HepG2 (cell line): Measurements from ENCODE around the gene PLCB1. TPM values are rescaled to one million over a fixed set of nuclear protein-coding genes. Genes with fewer than 3 reads are reported as not detected.

Experiments
- ATAC-seq: fragments of 200-7000 bp; cut with Tn5 transposase; 3 replicates; pipeline ENCODE4 v1.9.1; 2020; ENCODE audit warnings: mild to moderate bottlenecking, moderate library complexity
- BruUV-seq: library from RNA; stranded (reverse); fragments of 400-500 nt; replicated peaks from 2 replicates; lab custom pipeline; 2021; lab: Mats Ljungman, UMichigan
- CTCF ChIA-PET: fragments of 300-600 bp; formaldehyde crosslinking; extraction: SDS; loops from one replicate; lab custom pipeline; 2021; ENCODE audit warnings: low total read pairs, inconsistent platforms, low intra/inter-chr PET ratio; lab: Yijun Ruan, JAX
- POLR2A ChIA-PET: fragments of 350-600 bp; sonication (Branson Sonifier 250); formaldehyde crosslinking; loops from one replicate; lab custom pipeline; 2020; ENCODE audit warnings: antibody characterized with exemption, inconsistent platforms; lab: Yijun Ruan, JAX
- DNase-seq: peaks from one replicate; pipeline ENCODE4 v3.0.0-alpha.2; 2015; ENCODE audit warnings: low spot score
- FAIRE-seq: peaks from 3 replicates; lab custom pipeline; 2011; peaks lifted over from hg19 to GRCh38; lab: Jason Lieb, UNC
- H2AFZ ChIP-seq: one replicate; pipeline ENCODE4 v1.6.1; 2011; ENCODE audit warnings: low read length, inconsistent platforms
- H3K27ac ChIP-seq: fragments of 300-600 bp; 3 replicates; pipeline ENCODE4 v1.8.0; 2011; ENCODE audit warnings: mixed run types, mild to moderate bottlenecking, mixed read lengths, low read length, inconsistent platforms; ENCODE audit not compliant: insufficient read depth; ENCODE audit errors: extremely low read length
- H3K27me3 ChIP-seq, 2 experiments: fragments of 200-600 bp in 1 of 2; 2 replicates in 1 of 2; 3 replicates in 1 of 2; pipeline versions ENCODE4 v1.6.0 to v1.8.0; 2011; ENCODE audit warnings: low read length in 2 of 2, mild to moderate bottlenecking in 2 of 2, moderate library complexity in 2 of 2, inconsistent platforms in 1 of 2; ENCODE audit not compliant: insufficient read depth in 2 of 2, control insufficient read depth in 1 of 2
- H3K36me3 ChIP-seq, 2 experiments: fragments of 200-600 bp in 1 of 2; replicated peaks in 1 of 2; 2 replicates in 1 of 2; 3 replicates in 1 of 2; pipeline versions ENCODE4 v1.5.1 to v1.8.0; 2011; ENCODE audit warnings: low read length in 2 of 2, inconsistent platforms in 1 of 2; ENCODE audit not compliant: insufficient read depth in 2 of 2, control insufficient read depth in 1 of 2
- H3K4me1 ChIP-seq: 2 replicates; pipeline ENCODE4 v1.5.1; 2012; ENCODE audit warnings: low read length, inconsistent platforms; ENCODE audit not compliant: insufficient read depth
- H3K4me2 ChIP-seq: 2 replicates; pipeline ENCODE4 v1.6.0; 2011; ENCODE audit warnings: low read depth, low read length, inconsistent platforms
- H3K4me3 ChIP-seq, 3 experiments: fragments of 200-600 bp in 1 of 3; sonication (generic), shearing (Covaris generic) in 1 of 3; replicated peaks in 1 of 3; 2 replicates each; pipeline ENCODE4 v1.5.1; 2011 to 2016; ENCODE audit warnings: low read length in 3 of 3, inconsistent platforms in 2 of 3, low read depth in 2 of 3, mild to moderate bottlenecking in 2 of 3, control low read depth in 1 of 3, mixed read lengths in 1 of 3; ENCODE audit not compliant: insufficient read depth in 1 of 3
- H3K79me2 ChIP-seq: one replicate; pipeline ENCODE4 v1.6.1; 2011; ENCODE audit warnings: low read length, inconsistent platforms; ENCODE audit not compliant: insufficient read depth
- H3K9ac ChIP-seq: 2 replicates; pipeline ENCODE4 v1.6.0; 2011; ENCODE audit warnings: mild to moderate bottlenecking, low read depth, low read length, inconsistent platforms; ENCODE audit not compliant: insufficient read depth
- H3K9me3 ChIP-seq: 2 replicates; pipeline ENCODE4 v1.5.1; 2012; ENCODE audit warnings: mild to moderate bottlenecking, low read length
- H4K20me1 ChIP-seq: 2 replicates; pipeline ENCODE4 v1.6.0; 2011; ENCODE audit warnings: inconsistent platforms, mild to moderate bottlenecking, low read length, moderate library complexity; ENCODE audit not compliant: insufficient read depth
- ARID5B ChIP-seq: IDR thresholded peaks from 2 replicates; pipeline ENCODE4 v1.4.0; 2020; ENCODE audit warnings: mild to moderate bottlenecking, missing genetic modification reagents
- DMTF1 ChIP-seq: sonication (generic); formaldehyde crosslinking; IDR thresholded peaks from 2 replicates; pipeline ENCODE4 v1.4.0; 2020; ENCODE audit warnings: mild to moderate bottlenecking, missing genetic modification reagents
- RFX1 ChIP-seq: fragments of 450-650 bp; IDR thresholded peaks from 2 replicates; pipeline ENCODE4 v1.6.1; 2017
- SOX6 ChIP-seq, 2 experiments: fragments of 450-650 bp in 1 of 2; sonication (generic) in 1 of 2; formaldehyde crosslinking in 1 of 2; IDR thresholded peaks; 2 replicates each; pipeline versions ENCODE4 v1.4.0 to v1.6.1; 2017 to 2020; ENCODE audit warnings: antibody characterized with exemption in 1 of 2, mild to moderate bottlenecking in 1 of 2, missing genetic modification reagents in 1 of 2
- ZNF281 ChIP-seq: sonication (generic); formaldehyde crosslinking; IDR thresholded peaks from 2 replicates; pipeline ENCODE4 v1.4.0; 2020; ENCODE audit warnings: missing genetic modification reagents, borderline replicate concordance
- ZNF451 ChIP-seq: sonication (generic); formaldehyde crosslinking; IDR thresholded peaks from 2 replicates; pipeline ENCODE4 v1.5.0; 2020; ENCODE audit warnings: mild to moderate bottlenecking, missing genetic modification reagents
- ZNF546 ChIP-seq: sonication (generic); formaldehyde crosslinking; conservative IDR thresholded peaks from 2 replicates; pipeline ENCODE4 v1.8.1; 2023; ENCODE audit warnings: mild to moderate bottlenecking, missing genetic modification reagents
- WGBS: methylation state at CpG from one replicate; pipeline ENCODE4 v1.1.6; 2017; ENCODE audit warnings: low lambda C conversion rate; 5-methylcytosine and 5-hydroxymethylcytosine counted together
- in situ Hi-C: cut with HindIII; loops from 2 replicates; pipeline ENCODE4 v1.10.0; 2017; ENCODE audit warnings: low pct_unique_long_range_greater_than_20kb; ENCODE audit not compliant: extremely low pct_ligation_motif_present
- intact Hi-C: fragments of 100-400 bp; cut with micrococcal nuclease; formaldehyde crosslinking; loops from one replicate; pipeline ENCODE4 v1.10.0; 2022; ENCODE audit not compliant: unreplicated experiment
- polyA plus RNA-seq, 8 experiments: library from polyadenylated mRNA; depleted of rRNA in 3 of 8; stranded (reverse) in 7 of 8; unstranded in 1 of 8; fragments of >200 nt; fragmentation: Illumina TruSeq in 4 of 8; extraction: Trizol in 4 of 8; gene quantifications; 2 replicates each; pipeline versions ENCODE4 v1.2.1 to v1.2.3, GENCODE V29; 2011 to 2016; ENCODE audit warnings: low read depth in 4 of 8, missing spikeins in 1 of 8, mixed read lengths in 1 of 8; ENCODE audit not compliant: insufficient read depth in 1 of 8
- total RNA-seq, 5 experiments: library from RNA; depleted of rRNA; stranded (reverse); fragments of >200 nt; fragmentation: Illumina TruSeq; extraction: Trizol; gene quantifications; 2 replicates each; pipeline ENCODE4 v1.2.3, GENCODE V29; 2016; ENCODE audit warnings: low read depth in 1 of 5

The PLCB1 gene
- total and polyA plus RNA-seq, 2 of the 13 experiments (the other 11 are each of a cell fraction or from before 2014, with no cell fraction given) = 42.4 to 55.9 TPM

GRCh38 chr20:8223091-8223870 lies 91.2 kb downstream of the PLCB1 start:
- WGBS = 72% methylated on average over 2 of the region's 2 CpGs
- FAIRE-seq (no peak), ATAC-seq (no peak), DNase-seq (peak; percentile 50)
- Histone ChIP-seq H3K9me3 (no peaks in the 10 kb centered on the region), H3K4me2 (no peak overlapping the region), H3K4me1 (peaks cover 28% of the 10 kb centered on the region), H2AFZ (no peak overlapping the region), H3K27me3 (no peaks in the 10 kb centered on the region), H3K4me3 (no peak overlapping the region), H3K9ac (no peak overlapping the region), H3K36me3 (peaks cover 0 to 2% of the 10 kb centered on the region in 2 experiments), H4K20me1 (no peaks in the 10 kb centered on the region), H3K27ac (no peak overlapping the region), H3K79me2 (no peaks in the 10 kb centered on the region)
- ChIA-PET POLR2A (no interaction called here), CTCF (no interaction called here)
- no TSS peak for BruUV-seq
- intact Hi-C loops (no loop called here), in situ Hi-C loops (no loop called here)
- no peak for TF ChIP-seq ZNF546 (CRISPR knock-in tag)
- TF ChIP-seq ARID5B (CRISPR knock-in tag) = 0 out of 2 replicates have a peak, but pooled peaks have one; percentile 26

- CTCF ChIA-PET = no interaction called here
- FAIRE-seq (peak; percentile 4), ATAC-seq (no peak), DNase-seq (no peak)
- intact Hi-C loops (no loop called here), in situ Hi-C loops (no loop called here)
- Histone ChIP-seq H2AFZ (no peak overlapping the region), H3K79me2 (no peaks in the 10 kb centered on the region), H3K27ac (no peak overlapping the region), H3K9me3 (no peaks in the 10 kb centered on the region), H3K36me3 (no peaks in the 10 kb centered on the region; a peak in 3 of 5 replicates), H3K9ac (no peak overlapping the region), H3K27me3 (no peaks in the 10 kb centered on the region), H3K4me3 (no peak overlapping the region), H3K4me1 (peaks cover 30% of the 10 kb centered on the region), H4K20me1 (no peaks in the 10 kb centered on the region), H3K4me2 (no peak overlapping the region)
- no TSS peak for BruUV-seq
- POLR2A ChIA-PET = no interaction called here
- WGBS = 47% methylated on average over 3 of the region's 3 CpGs
- TF ChIP-seq DMTF1 (no peak), RFX1 (no peak), ZNF451 (CRISPR knock-in tag) (no peak), ZNF281 (CRISPR knock-in tag) (no peak), SOX6 (IDR thresholded peaks at IDR 0.05) (no peak), SOX6 (CRISPR knock-in tag; IDR thresholded peaks at IDR 0.05) (peak; percentile 18; the same call in 1 of the 2 replicates)
Observed at GRCh38 chr20:8225658-8226057, 93.6 kb downstream of the PLCB1 start.
